ENCODE results near the gene ABCA4. TPM values are rescaled to one million over a fixed set of nuclear protein-coding genes. Genes with fewer than 3 reads are reported as not detected.

ABCA4 gene
- total RNA-seq, 1 experiment from 2014 or later = 0.22 TPM

GRCh38 chr1:94036730-94037129 is 84.2 kb downstream of the ABCA4 start:
- H4K20me1 ChIP-seq (ENCODE audit: insufficient read depth) = no peaks in the 10 kb centered on the region
- H2AFZ ChIP-seq (ENCODE audit: low read depth, low read length, poor library complexity, severe bottlenecking) = no peak overlapping the region
- ChIA-PET POLR2A (interaction anchor here (0.7 kb wide), 1 partner anchor 201 kb away, joined by 3 read pairs; the partner anchor contains the start of gene ARHGAP29), CTCF (interaction anchor here (2.5 to 21.2 kb wide), 3 partner anchors 8 to 299 kb away, joined by 8 to 338 read pairs (median 81); no protein-coding TSS in a partner anchor), RAD21 (ENCODE audit: low non-redundant PET in 1 of 2, low total read pairs in 2 of 2, uncharacterized antibody in 2 of 2, unreplicated experiment in 2 of 2) (interaction anchor here in 1 of 2 experiments (2.2 kb wide), 1 partner anchor 300 kb away, joined by 7 read pairs; no protein-coding TSS in a partner anchor)
- H3K4me1 ChIP-seq (ENCODE audit: control insufficient read depth in 1 of 2, insufficient read depth in 2 of 2, low read length in 2 of 2) = peaks cover 2 to 12% of the 10 kb centered on the region in 2 experiments; a peak in 1 of 4 replicates
- BruUV-seq (replicated peaks) = no TSS peak
- H3K79me2 ChIP-seq (ENCODE audit: insufficient read depth, low read length) = no peaks in the 10 kb centered on the region
- H3K4me3 ChIP-seq (replicated peaks in 1 of 2; ENCODE audit: low read depth in 1 of 2, low read length in 2 of 2) = no peak overlapping the region
- TF ChIP-seq EZH2phosphoT487 (IDR thresholded peaks at IDR 0.05; ENCODE audit: borderline replicate concordance) (no peak), SP1 (IDR thresholded peaks at IDR 0.05; ENCODE audit: low read depth) (no peak), ATF3 (IDR thresholded peaks at IDR 0.05) (no peak), CBX3 (IDR thresholded peaks at IDR 0.05; ENCODE audit: low read depth) (no peak), POLR2AphosphoS5 (IDR thresholded peaks at IDR 0.05; ENCODE audit: low read depth, low read length) (no peak), YY1 (IDR thresholded peaks at IDR 0.05; ENCODE audit: extremely low read depth, insufficient replicate concordance, low read depth, low read length) (no peak), ZFX (IDR thresholded peaks at IDR 0.05) (no peak), SRF (IDR thresholded peaks at IDR 0.05; ENCODE audit: low read depth) (no peak), ZBTB33 (IDR thresholded peaks at IDR 0.05; ENCODE audit: extremely low read depth, insufficient replicate concordance, low read length) (no peak), MAX (IDR thresholded peaks at IDR 0.05) (no peak)
- no peak overlapping the region for H3K9ac ChIP-seq (ENCODE audit: low read length)
- intact Hi-C loops (cut with micrococcal nuclease) = no loop called here
- no peaks in the 10 kb centered on the region for H3K9me2 ChIP-seq (ENCODE audit: insufficient read depth)
- H3K27ac ChIP-seq (ENCODE audit: low read depth, low read length) = no peak overlapping the region
- no peak for ATAC-seq
- H3K36me3 ChIP-seq (ENCODE audit: control insufficient read depth in 1 of 2, insufficient read depth in 2 of 2, low read length in 2 of 2) = no peaks in the 10 kb centered on the region
- no peak overlapping the region for H3K4me2 ChIP-seq (ENCODE audit: low read length)
- H3K27me3 ChIP-seq (ENCODE audit: insufficient read depth, low read length) = no peaks in the 10 kb centered on the region
- H3K9me3 ChIP-seq (ENCODE audit: control insufficient read depth in 1 of 2, insufficient read depth in 1 of 2, low read depth in 1 of 2, low read length in 2 of 2) = no peaks in the 10 kb centered on the region
- no peak for DNase-seq (ENCODE audit: low read depth, low spot score)
